Cerebellar nuclear complex (tissue), 1 donor: ENCODE measurements around the gene LRP1B.

Source experiments
- DNase-seq, 2 experiments: peaks; one replicate each; lab custom pipeline; 2025; lab: John Stamatoyannopoulos, UW

Gene LRP1B

GRCh38 chr2:141517180-141517851 is 613.5 kb downstream of the LRP1B start:
- no peak for DNase-seq

- DNase-seq: no peak
These were observed 614.9 kb downstream of the LRP1B start for GRCh38 chr2:141515931-141516330.

GRCh38 chr2:141513853-141514252 is 617.0 kb downstream of the LRP1B start:
- no peak for DNase-seq

GRCh38 chr2:141508806-141509595 is 621.8 kb downstream of the LRP1B start:
- DNase-seq: no peak

- DNase-seq: no peak
These were observed 622.6 kb downstream of the LRP1B start for GRCh38 chr2:141508086-141508752.

GRCh38 chr2:141506135-141506534 is 624.7 kb downstream of the LRP1B start:
- no peak for DNase-seq

GRCh38 chr2:141501752-141502151 is 629.1 kb downstream of the LRP1B start:
- no peak for DNase-seq

GRCh38 chr2:141499123-141499522 is 631.7 kb downstream of the LRP1B start:
- no peak for DNase-seq

GRCh38 chr2:141498561-141498960 is 632.3 kb downstream of the LRP1B start:
- no peak for DNase-seq

GRCh38 chr2:141497272-141497671 is 633.5 kb downstream of the LRP1B start:
- DNase-seq: no peak

GRCh38 chr2:141496810-141497209 is 634.0 kb downstream of the LRP1B start:
- DNase-seq: no peak

- no peak for DNase-seq
These were observed 636.9 kb downstream of the LRP1B start for GRCh38 chr2:141493936-141494335.

- DNase-seq: no peak
These were observed 638.0 kb downstream of the LRP1B start for GRCh38 chr2:141492816-141493215.

- DNase-seq: no peak
These were observed 639.9 kb downstream of the LRP1B start for GRCh38 chr2:141490886-141491285.

- DNase-seq: no peak
These were observed 648.1 kb downstream of the LRP1B start for GRCh38 chr2:141482697-141483096.

- DNase-seq: no peak
These were observed 655.0 kb downstream of the LRP1B start for GRCh38 chr2:141475801-141476200.

GRCh38 chr2:141468761-141469160 is 662.1 kb downstream of the LRP1B start:
- DNase-seq: no peak

- DNase-seq: no peak
These were observed 663.5 kb downstream of the LRP1B start for GRCh38 chr2:141467331-141467730.

- no peak for DNase-seq
These were observed 665.8 kb downstream of the LRP1B start for GRCh38 chr2:141464995-141465394.

- DNase-seq: no peak
These were observed 672.5 kb downstream of the LRP1B start for GRCh38 chr2:141458351-141458750.

GRCh38 chr2:141455877-141456276 is 674.9 kb downstream of the LRP1B start:
- no peak for DNase-seq

- no peak for DNase-seq
These were observed 675.5 kb downstream of the LRP1B start for GRCh38 chr2:141455211-141455826.
